Measurements from ENCODE around the gene ASIC5.

DNA sequence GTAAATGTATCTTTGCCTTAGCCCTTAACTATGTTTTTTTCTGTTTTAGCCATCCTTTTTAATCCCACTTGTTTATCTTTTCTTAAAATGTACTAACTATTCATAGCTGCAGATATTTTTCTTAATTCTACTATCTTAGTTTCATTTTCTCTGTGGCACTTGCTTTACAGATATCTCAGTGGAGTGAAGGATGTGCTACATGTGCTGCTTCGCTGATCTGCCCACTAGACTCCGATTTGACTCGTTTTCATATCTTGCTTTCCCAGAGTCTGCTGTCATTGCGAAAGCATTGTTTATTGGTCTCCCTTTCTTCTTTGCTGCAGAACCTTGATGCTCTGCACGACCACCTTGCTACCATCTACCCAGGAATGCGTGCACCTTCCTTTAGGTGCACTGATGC lies 76.7 kb downstream of the ASIC5 start:
- TF ChIP-seq, protein P1, sequence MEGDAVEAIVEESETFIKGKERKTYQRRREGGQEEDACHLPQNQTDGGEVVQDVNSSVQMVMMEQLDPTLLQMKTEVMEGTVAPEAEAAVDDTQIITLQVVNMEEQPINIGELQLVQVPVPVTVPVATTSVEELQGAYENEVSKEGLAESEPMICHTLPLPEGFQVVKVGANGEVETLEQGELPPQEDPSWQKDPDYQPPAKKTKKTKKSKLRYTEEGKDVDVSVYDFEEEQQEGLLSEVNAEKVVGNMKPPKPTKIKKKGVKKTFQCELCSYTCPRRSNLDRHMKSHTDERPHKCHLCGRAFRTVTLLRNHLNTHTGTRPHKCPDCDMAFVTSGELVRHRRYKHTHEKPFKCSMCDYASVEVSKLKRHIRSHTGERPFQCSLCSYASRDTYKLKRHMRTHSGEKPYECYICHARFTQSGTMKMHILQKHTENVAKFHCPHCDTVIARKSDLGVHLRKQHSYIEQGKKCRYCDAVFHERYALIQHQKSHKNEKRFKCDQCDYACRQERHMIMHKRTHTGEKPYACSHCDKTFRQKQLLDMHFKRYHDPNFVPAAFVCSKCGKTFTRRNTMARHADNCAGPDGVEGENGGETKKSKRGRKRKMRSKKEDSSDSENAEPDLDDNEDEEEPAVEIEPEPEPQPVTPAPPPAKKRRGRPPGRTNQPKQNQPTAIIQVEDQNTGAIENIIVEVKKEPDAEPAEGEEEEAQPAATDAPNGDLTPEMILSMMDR (IDR thresholded peaks at IDR 0.05; ENCODE audit: insufficient read depth, low read depth, low read length), result no peak
- TF ChIP-seq EZH2 (IDR thresholded peaks at IDR 0.05; ENCODE audit: insufficient read depth, low read length), result no peak

Data from astrocyte (in vitro differentiated cells and primary cell).